Endothelial cell of umbilical vein (primary cell): ENCODE measurements around the gene VSIG10L2.

Experiments used
- EZH2 ChIP-seq: IDR thresholded peaks from 2 replicates; pipeline ENCODE4 v1.6.1; 2012; ENCODE audit warnings: borderline replicate concordance, low read depth, mild to moderate bottlenecking, moderate library complexity, low read length, inconsistent platforms; ENCODE audit not compliant: severe bottlenecking
- FOS ChIP-seq: IDR thresholded peaks from 2 replicates; pipeline ENCODE4 v1.6.1; 2011; ENCODE audit warnings: mild to moderate bottlenecking, low read length, moderate library complexity, borderline replicate concordance; ENCODE audit not compliant: insufficient read depth
- GATA2 ChIP-seq: IDR thresholded peaks from 2 replicates; pipeline ENCODE4 v1.7.0; 2011; ENCODE audit warnings: low read depth, mild to moderate bottlenecking, moderate library complexity, mixed read lengths, low read length; ENCODE audit not compliant: insufficient read length, insufficient read depth
- JUN ChIP-seq: IDR thresholded peaks from 2 replicates; pipeline ENCODE4 v1.6.1; 2011; ENCODE audit warnings: borderline replicate concordance, low read depth; ENCODE audit not compliant: insufficient read length, insufficient read depth
- POLR2A ChIP-seq: IDR thresholded peaks from 2 replicates; pipeline ENCODE4 v1.6.1; 2012; ENCODE audit warnings: low read depth, mild to moderate bottlenecking, control low read depth, low read length
- POLR2AphosphoS5 ChIP-seq: IDR thresholded peaks from 2 replicates; pipeline ENCODE4 v1.6.1; 2012; ENCODE audit warnings: low read depth, mild to moderate bottlenecking, control low read depth, low read length, moderate library complexity; ENCODE audit not compliant: insufficient read depth
- TF ChIP-seq, protein P1 (sequence below), 2 donors: IDR thresholded peaks; 1 replicate in 1 of 2; 2 replicates in 1 of 2; pipeline ENCODE4 v1.5.1; 2011; ENCODE audit warnings: low read length in 2 of 2, mild to moderate bottlenecking in 2 of 2, moderate library complexity in 2 of 2, control low read depth in 1 of 2, inconsistent platforms in 1 of 2, low read depth in 1 of 2; ENCODE audit not compliant: insufficient read depth in 1 of 2; ENCODE audit errors: extremely low read depth in 1 of 2
- TF ChIP-seq, protein P2 (sequence below): IDR thresholded peaks from 2 replicates; pipeline ENCODE4 v1.6.1; 2011; ENCODE audit not compliant: insufficient read depth, insufficient read length

DNA sequence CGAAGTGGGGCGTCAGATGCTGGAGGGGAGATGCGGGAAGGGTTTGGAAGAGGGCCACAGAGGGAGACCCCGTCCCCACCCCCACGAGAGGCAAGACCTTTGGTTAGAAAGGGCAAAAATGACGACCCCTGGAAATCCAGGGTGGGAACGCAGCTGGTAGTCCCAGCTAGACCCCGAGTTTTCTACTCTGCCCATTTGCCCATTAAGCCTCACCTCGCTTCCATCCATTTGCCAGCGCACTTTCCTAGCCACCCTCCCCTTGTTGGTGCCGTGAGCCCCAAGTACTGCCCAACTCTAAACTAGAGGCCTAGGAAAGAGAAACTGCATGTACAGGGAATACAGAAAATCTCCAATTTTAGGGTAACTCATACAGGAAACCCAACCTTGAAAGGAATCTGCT is 41.2 kb upstream of the VSIG10L2 start:
- TF ChIP-seq, protein P1, sequence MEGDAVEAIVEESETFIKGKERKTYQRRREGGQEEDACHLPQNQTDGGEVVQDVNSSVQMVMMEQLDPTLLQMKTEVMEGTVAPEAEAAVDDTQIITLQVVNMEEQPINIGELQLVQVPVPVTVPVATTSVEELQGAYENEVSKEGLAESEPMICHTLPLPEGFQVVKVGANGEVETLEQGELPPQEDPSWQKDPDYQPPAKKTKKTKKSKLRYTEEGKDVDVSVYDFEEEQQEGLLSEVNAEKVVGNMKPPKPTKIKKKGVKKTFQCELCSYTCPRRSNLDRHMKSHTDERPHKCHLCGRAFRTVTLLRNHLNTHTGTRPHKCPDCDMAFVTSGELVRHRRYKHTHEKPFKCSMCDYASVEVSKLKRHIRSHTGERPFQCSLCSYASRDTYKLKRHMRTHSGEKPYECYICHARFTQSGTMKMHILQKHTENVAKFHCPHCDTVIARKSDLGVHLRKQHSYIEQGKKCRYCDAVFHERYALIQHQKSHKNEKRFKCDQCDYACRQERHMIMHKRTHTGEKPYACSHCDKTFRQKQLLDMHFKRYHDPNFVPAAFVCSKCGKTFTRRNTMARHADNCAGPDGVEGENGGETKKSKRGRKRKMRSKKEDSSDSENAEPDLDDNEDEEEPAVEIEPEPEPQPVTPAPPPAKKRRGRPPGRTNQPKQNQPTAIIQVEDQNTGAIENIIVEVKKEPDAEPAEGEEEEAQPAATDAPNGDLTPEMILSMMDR (IDR thresholded peaks at IDR 0.05; ENCODE audit: extremely low read depth in 1 of 2, insufficient read depth in 1 of 2, low read depth in 1 of 2, low read length in 2 of 2) = no peak
- TF ChIP-seq POLR2AphosphoS5 (no peak), EZH2 (no peak), POLR2A (no peak), GATA2 (no peak), JUN (no peak), FOS (no peak)
- TF ChIP-seq, protein P2, sequence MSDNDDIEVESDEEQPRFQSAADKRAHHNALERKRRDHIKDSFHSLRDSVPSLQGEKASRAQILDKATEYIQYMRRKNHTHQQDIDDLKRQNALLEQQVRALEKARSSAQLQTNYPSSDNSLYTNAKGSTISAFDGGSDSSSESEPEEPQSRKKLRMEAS = no peak
